ENCODE data around the gene CLTB. TPM values are rescaled to one million over a fixed set of nuclear protein-coding genes. Genes with fewer than 3 reads are reported as not detected.
"Not testable (repeated sequence)": the region's sequence is repeated elsewhere in the genome, so short reads cannot be mapped to it uniquely, and the experiment has no call there.

Gene CLTB, protein sequence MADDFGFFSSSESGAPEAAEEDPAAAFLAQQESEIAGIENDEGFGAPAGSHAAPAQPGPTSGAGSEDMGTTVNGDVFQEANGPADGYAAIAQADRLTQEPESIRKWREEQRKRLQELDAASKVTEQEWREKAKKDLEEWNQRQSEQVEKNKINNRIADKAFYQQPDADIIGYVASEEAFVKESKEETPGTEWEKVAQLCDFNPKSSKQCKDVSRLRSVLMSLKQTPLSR
- total RNA-seq, result 10 to 100 TPM; 61.6 to 67.5 TPM

DNA sequence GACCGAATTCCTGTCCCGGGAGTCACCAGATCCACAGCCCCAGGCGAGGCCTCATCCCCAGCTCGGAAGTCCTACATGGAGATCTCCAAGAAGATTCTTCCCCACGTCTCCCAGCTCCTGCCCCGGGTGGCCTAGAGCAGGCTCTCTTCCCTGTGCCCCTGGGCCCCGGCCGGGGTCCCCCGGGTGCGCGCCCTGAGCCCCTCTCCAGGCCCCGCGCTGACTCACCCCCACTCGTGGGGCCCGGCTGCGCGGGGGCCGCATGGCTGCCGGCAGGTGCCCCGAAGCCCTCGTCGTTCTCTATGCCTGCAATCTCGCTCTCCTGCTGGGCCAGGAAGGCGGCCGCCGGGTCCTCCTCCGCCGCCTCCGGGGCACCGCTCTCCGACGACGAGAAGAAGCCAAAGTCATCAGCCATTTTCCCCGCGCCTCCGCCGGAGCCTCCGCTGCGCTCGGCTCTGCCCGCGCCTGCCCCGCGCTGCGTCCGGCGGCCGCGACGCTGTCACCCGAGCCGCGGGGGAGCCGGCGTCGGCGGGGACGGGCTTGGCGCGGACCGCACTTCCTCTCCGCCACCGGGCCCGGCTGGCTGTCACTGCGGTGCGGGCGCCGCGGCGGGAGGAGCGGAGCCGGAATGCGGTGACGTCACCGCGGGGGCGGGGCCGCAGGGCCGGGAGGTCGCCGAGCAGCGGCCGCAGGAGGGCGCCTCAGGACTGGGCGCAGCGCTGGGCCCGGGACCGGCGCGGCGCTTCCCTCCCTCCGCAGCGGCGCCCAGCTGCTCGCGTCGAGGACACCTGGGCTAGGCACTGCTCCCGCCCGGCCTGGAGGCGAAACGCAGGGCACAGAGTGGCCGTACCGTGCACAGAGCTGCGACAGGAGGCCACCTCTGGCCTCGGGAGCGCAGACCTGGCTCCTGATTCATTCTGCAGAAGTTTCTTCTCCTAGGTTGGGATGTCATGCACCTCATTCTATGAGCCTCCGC lies at the start of gene CLTB:
Gene CLTB, minus strand, starts transcription at position 588 of the 973 bp plus-strand sequence. Its CDS starts 176 bp downstream, at position 412.
- CTCF ChIA-PET, result interaction anchor here (0.6 to 2.9 kb wide), 19 partner anchors 11 to 215 kb away, joined by 3 to 16 read pairs (median 3); partner anchors contain the start of genes EIF4E1B, FAF2, RNF44 and SNCB
- POLR2A ChIA-PET, result interaction anchor here (0.6 to 2.7 kb wide), 8 partner anchors 20 to 127 kb away, joined by 3 to 7 read pairs (median 4); partner anchors contain the start of genes FAF2, HIGD2A and NOP16

DNA sequence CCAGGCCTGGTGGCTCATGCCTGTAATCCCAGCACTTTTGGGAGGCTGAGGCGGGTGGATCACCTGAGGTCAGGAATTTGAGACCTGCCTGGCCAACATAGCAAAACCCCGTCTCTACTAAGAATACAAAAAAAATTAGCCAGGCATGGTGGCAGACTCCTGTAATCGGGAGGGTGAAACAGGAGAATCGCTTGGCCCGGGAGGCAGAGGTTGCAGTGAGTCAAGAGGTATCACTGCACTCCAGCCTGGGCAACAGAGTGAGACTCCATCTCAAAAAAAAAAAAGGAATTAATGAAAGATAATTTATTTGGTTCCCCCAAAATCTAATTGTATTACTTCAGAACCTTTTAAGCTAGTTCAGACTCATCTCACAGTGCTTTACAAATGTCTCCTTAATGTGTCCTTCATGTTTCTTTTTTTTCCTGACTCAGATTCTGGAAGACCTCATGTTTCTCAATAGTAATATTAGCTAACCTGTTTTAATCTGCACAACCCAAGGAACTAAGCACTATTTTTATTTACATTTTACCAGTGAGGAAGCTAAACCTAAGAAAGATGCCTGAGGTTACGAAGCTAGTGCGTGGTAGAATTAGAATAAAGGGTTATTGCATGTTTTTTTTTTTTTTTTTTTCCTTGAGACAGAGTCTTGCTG lies 46.9 kb upstream of the CLTB start:
- POLR2A ChIA-PET, result interaction anchor here (0.6 kb wide), 2 partner anchors 62 to 70 kb away, joined by 3 read pairs; no protein-coding TSS in a partner anchor

DNA sequence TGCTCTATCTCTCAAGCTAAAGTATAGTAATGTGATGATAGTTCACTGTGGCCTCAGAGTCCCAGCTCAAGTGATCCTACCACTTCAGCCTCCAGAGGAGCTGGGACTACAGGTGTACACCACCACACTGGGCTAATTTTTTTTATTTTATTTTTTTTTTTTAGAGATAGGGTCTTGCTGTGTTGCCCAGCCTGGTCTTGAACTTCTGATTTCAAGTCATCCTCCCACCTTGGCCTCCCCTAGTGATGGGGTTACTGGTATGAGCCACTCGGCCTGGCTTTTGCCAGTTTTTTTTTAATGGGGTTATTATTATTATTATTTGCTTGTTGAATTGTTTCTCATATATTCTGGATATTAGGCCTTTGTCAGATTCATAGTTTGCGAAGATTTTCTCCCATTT lies 45.0 kb upstream of the CLTB start:
- ChIA-PET CTCF (interaction anchor here (1.4 kb wide), 1 partner anchor 13 kb away, joined by 5 read pairs; the partner anchor contains the start of gene FAF2), POLR2A (interaction anchor here (0.6 kb wide), 1 partner anchor 13 kb away, joined by 3 read pairs; the partner anchor contains the start of gene FAF2)

More for the DNA sequence above, 46.9 kb upstream of the CLTB start:
- CTCF ChIA-PET, result no interaction called here

DNA sequence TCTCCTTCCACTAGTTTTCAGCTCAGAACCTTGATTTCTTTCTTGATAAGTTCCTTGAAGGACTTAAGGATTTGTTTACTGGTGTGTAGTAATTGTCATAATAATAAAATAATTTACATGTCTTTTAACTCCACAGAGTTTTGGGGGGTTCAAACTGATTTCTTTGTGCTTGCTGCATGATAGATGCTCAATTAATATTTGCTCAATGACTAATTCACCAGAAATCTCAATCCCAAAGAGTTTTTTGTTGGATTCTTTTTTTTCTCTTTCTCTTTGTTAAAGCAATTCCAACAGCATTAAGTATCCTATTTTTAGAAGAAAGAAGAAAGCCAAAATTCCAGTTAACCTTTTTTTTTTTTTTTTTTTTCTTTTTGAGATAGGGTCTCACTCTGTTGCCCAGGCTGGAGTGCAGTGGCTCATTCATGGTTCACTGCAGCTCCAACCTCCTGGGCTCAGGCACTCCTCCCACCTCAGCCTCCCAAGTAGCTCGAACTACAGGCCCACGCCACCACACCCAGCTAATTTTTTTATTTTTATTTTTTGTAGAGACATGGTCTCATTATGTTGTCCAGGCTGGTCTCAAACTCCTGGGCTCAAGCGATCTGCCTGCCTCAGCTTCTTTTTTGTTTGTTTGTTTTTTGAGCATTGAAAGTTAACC lies 42.7 kb upstream of the CLTB start:
- ChIA-PET POLR2A (no interaction called here), CTCF (no interaction called here)

DNA sequence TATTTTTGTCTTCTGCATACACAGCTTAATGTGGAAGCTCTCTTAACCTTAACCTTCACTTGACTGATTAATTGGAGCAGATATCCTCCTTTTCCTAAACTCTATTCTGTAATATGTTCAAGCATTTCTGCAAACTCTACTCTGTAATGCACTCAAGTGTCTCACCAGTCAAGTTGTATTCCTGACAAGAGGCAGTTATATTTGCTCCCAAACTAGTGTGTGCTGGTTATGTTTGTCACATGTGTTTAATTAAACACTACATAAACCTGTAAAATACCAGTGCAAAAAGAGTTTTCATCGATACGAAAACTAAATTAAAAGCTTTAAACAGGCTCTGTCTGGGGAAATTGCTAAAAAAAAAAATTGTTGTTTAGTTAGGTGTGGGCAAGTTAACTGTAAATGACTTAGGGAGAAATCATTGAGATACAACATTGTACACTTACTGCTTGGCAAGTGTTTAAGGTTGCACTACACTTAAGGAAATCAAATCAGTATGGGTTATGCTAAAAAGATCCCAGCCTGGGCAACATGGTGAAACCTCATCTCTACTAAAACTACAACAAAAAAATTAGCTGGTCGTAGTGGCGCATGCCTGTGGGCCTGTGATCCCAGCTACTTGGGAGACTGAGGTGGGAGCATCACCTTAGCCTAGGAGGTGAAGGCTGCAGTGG lies 38.5 kb upstream of the CLTB start:
- POLR2A ChIA-PET, result no interaction called here

DNA sequence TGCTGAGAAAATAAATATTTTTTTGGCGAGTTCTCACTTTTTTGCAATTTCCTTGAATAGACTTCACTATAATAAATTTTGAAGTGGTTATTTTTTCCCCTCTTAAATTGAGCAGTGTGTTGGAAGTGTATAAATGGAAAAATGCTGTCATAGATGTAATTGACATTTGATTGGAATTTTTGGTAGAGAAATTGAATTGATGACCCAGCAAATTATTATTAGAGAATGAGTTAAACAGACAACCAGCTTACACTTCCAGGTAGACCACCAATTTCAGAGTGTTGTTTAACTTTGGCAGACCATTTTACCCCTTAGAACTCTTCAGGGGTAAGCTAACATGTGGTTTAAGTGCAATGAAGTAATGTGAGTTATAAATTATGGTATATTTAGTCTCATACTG lies 33.7 kb upstream of the CLTB start:
- CTCF ChIA-PET, result no interaction called here

More for the DNA sequence above, 38.5 kb upstream of the CLTB start:
- CTCF ChIA-PET, result interaction anchor here (0.7 kb wide), 1 partner anchor 59 kb away, joined by 3 read pairs; no protein-coding TSS in a partner anchor

DNA sequence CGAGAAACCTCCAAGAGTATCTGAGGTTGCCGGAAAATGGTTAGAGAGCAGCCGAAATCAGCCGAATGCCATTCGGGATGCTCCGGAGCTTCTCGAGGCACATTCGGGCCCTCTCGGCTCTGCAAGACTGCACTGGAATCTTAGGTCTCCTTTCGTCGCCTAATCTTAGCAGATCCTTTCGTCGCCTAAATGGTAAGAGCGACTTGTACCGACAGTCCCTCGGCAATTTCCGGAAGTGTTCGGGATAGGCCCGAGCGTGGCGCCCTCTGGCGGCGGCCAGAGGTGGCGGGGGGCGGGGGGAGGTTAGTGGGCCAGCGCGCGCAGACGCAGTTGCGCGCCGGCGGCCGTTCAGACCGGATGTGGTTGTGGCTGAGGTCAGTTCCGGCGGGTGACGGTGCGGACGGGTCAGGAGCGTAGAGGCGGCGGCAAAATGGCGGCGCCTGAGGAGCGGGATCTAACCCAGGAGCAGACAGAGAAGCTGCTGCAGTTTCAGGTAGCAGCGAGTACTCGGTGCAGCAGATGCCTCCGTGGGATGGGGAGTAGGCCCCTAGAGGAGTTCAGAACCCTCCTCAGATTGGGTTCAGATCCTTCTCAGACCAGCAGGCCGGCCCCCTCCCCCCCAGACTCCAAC lies 31.8 kb upstream of the CLTB start, which contains the start of gene FAF2:
Gene FAF2, plus strand, starts transcription at position 408 of the 631 bp plus-strand sequence. Its CDS starts 23 bp downstream, at position 431.
- CTCF ChIA-PET, result interaction anchor here (0.7 to 2.4 kb wide), 18 partner anchors 10 to 558 kb away, joined by 3 to 16 read pairs (median 4); partner anchors contain the start of genes HIGD2A, KIAA1191, NOP16 and RNF44
- POLR2A ChIA-PET, result interaction anchor here (0.6 to 2.4 kb wide), 9 partner anchors 13 to 714 kb away, joined by 3 to 18 read pairs (median 5); partner anchors contain the start of genes CLTB, RNF44 and TSPAN17

More for the DNA sequence above, 33.7 kb upstream of the CLTB start:
- POLR2A ChIA-PET, result no interaction called here

DNA sequence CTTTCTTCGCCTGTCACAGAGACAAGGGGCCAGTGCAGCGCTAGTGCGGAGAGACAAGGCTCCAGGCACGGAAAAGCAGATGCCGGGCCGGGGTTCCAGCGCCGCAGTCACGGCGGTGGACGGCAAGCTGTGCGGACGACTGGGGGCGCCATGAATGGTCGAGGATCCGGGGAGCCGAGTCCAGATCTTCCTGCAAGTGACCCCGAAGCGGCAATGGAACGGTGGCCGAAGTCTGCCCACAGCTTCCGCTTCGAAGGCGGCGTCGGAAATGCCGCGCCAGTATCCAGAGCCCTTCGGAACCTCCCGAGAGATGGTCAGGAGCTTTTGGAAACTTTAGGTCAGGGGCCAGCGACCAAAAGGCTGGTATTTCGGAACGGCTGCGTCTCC lies 31.2 kb upstream of the CLTB start:
- CTCF ChIA-PET, result interaction anchor here (0.7 to 2.4 kb wide), 16 partner anchors 10 to 559 kb away, joined by 3 to 16 read pairs (median 4); partner anchors contain the start of genes HIGD2A, KIAA1191, NOP16 and RNF44
- POLR2A ChIA-PET, result interaction anchor here (0.9 to 2.4 kb wide), 8 partner anchors 24 to 200 kb away, joined by 3 to 18 read pairs (median 6); partner anchors contain the start of genes CLTB, RNF44 and TSPAN17

DNA sequence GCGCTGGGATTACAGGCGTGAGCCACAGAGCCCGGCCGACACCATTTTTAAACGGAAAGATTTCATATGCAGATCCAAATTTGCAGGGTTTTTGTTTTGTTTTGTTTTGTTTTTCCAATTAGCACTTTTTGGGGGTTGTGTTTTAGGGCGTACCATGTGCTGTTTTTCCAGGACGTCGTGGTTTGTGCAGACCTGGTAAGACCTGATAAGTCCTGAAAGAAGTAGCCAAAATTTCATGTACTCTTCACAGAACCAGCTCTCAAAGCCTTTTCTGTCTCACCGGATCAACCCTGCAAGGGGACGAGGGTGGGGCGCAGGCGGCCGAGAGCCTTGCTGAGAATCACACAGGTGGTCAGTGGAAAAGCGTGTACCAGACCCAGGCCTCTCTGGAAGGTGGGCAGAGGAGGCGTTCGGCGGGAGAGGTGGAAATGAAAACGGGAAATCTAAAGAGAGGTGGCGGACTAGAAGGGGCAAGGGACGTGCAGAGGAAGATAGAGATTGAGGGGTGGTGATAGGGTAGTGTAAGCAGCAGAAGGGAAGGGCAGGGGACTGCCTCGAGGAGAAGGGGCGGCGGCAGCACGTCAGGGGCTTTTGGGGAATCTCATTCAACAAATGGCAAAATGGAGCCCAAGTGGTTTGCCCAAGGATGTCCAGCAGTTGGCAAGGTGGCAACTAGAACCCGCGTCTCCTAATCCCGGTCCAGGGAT lies 30.7 kb upstream of the CLTB start:
- ChIA-PET POLR2A (interaction anchor here (0.9 to 2.4 kb wide), 8 partner anchors 24 to 200 kb away, joined by 3 to 18 read pairs (median 6); partner anchors contain the start of genes CLTB, RNF44 and TSPAN17), CTCF (interaction anchor here (0.6 to 2.4 kb wide), 15 partner anchors 9 to 559 kb away, joined by 3 to 16 read pairs (median 4); partner anchors contain the start of genes HIGD2A, KIAA1191, NOP16 and UIMC1)

DNA sequence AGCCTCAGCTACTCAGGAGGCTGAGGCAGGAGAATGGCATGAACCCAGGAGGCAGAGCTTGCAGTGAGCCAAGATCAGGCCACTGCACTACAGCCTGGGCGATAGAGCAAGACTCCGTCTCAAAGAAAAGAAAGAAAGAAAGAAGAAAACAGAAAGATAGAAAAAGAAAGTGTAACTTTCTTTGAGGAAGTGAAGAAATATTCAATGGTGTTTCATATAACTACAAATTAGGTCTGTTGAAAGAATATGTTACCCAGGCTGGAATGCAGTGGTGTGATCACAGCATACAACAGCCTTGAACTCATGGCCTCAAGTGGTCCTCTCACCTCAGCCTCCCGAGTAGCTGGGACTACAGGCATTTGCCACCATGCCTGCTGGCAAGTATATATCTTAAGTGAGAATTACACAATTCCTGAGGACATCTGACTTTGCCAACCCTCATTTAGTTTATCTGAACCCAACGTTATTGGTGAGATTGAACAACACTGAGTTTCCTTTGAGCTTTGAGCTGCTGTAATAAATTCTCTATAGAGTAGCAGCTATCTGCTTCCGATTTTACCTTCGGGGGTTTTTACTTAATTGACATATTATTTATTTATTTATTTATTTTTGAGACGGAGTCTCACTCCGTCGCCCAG lies 29.8 kb upstream of the CLTB start:
- POLR2A ChIA-PET, result interaction anchor here (1.2 kb wide), 1 partner anchor 23 kb away, joined by 3 read pairs; no protein-coding TSS in a partner anchor

DNA sequence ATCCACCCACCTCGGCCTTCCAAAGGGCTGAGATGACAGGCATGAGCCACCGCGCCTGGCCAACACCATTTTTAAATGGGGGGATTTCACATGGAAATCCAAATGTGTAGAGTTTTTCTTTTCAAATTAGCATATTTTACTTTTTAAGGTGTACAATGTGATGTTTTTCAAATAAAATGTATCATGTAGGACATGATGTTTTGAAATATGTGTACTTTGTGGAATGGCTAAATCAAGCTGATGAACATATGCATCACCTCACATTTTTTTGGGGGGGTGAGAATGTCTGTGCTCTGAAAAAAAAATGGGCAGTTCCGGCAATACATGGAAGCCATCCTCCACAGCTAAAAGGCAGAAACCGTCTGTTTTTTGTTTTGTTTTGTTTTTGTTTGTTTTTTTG lies 28.4 kb upstream of the CLTB start:
- ChIA-PET CTCF (interaction anchor here (0.8 kb wide), 1 partner anchor 24 kb away, joined by 3 read pairs; no protein-coding TSS in a partner anchor), POLR2A (no interaction called here)

More for the DNA sequence above, 29.8 kb upstream of the CLTB start:
- CTCF ChIA-PET, result interaction anchor here (0.6 kb wide), 1 partner anchor 59 kb away, joined by 3 read pairs; no protein-coding TSS in a partner anchor

DNA sequence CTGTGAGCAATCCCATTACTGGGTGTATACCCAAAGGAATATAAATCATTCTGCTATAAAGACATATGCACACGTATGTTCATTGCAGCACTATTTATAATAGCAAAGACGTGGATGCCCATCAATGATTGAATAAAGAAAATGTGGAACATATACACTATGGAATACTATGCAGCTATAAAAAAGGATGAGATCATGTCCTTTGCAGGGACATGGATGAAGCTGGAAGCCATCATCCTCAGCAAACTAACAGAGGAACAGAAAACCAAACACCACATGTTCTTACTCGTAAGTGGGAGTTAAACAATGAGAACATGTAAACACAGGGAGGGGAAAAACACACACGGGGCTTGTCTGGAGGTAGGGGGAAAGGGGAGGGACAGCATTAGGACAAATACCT lies 26.6 kb upstream of the CLTB start:
- CTCF ChIA-PET, result interaction anchor here (1.3 kb wide), 1 partner anchor 26 kb away, joined by 3 read pairs; no protein-coding TSS in a partner anchor
- POLR2A ChIA-PET, result not testable (repeated sequence)

DNA sequence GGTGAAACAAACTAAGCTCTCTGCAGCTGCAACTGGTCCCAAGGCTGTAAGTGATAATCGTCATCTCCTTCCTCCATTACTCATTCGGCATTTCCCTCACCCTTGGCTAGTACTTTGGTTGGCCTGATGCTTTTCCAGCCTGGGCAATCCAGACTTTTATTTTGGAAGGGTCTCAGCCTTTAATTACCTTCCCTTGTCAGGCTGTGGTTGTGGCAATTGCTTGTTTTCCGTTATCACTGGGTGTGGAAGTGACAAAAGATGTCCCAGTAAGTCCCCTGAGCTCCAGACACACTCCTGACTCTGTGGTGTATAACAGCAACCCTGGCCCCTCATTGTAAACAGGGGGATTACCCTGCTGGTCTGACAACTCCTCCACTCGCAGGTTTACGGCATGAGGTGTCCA lies 25.6 kb upstream of the CLTB start:
- POLR2A ChIA-PET, result no interaction called here
- CTCF ChIA-PET, result no interaction called here

DNA sequence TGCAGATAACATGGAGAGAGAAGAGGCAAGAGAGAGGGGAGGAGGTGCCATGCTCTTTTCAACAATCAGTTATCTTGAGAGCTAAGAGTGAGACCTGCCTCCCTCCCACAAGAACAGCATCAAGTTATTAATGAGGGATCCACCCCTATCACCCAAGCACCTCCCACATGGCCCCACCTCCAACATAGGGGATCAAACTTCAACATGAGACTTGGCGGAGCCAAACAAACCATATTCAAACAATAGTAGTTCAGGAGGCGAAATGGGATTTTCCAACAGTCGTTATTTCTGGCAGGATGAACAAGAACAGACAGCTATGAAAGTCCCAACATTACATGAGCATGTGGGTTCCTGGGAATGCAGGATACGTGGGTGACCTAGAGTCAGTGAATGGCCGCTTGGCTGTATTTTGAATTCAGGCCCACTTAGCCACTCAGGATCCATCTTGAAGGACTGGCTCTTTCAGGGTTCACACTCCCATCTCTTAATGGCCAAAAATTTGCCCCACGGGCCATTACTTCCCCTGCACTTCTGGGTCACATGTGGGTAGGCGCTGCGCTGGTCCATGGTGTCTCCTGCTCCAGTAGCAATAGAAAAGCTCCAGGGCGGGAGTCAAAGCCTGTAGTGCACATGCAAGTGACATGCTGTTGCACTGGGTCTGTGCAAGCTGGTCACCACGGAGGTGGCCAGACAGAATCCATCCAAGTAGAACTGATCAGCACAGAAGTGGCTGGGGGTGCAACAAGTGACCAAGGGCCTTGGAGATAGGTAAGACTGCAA lies 24.8 kb upstream of the CLTB start:
- ChIA-PET CTCF (no interaction called here), POLR2A (no interaction called here)

All from activated CD8-positive, alpha-beta memory T cell treated with anti-CD3 and anti-CD28 coated beads for 36 hours (primary cell).